BJ (cell line): ENCODE results near the gene ARL4D. TPM values are rescaled to one million over a fixed set of nuclear protein-coding genes. Genes with fewer than 3 reads are reported as not detected.

ENCODE experiments used
- CTCF ChIA-PET: fragments of 350-600 bp; formaldehyde crosslinking; extraction: SDS; loops from one replicate; lab custom pipeline; 2021; ENCODE audit warnings: antibody characterized with exemption, inconsistent platforms; lab: Yijun Ruan, JAX
- POLR2A ChIA-PET: fragments of 300-600 bp; sonication (Branson Sonifier 250); formaldehyde crosslinking; extraction: SDS; loops from one replicate; lab custom pipeline; 2021; ENCODE audit warnings: antibody characterized with exemption; lab: Charles Lee
- DNase-seq: peaks from one replicate; pipeline ENCODE4 v3.0.0-alpha.2; 2011; ENCODE audit warnings: low read depth
- H3K27me3 ChIP-seq: 2 replicates; pipeline ENCODE4 v1.6.0; 2011; ENCODE audit warnings: low read length; ENCODE audit not compliant: control insufficient read depth, insufficient read depth
- H3K36me3 ChIP-seq: 2 replicates; pipeline ENCODE4 v1.5.1; 2011; ENCODE audit warnings: low read length; ENCODE audit not compliant: control insufficient read depth, insufficient read depth
- H3K4me3 ChIP-seq: 2 replicates; pipeline ENCODE4 v1.5.1; 2011; ENCODE audit warnings: low read depth, mild to moderate bottlenecking, control low read depth, low read length
- CTCF ChIP-seq: IDR thresholded peaks from 2 replicates; pipeline ENCODE4 v1.5.1; 2011; ENCODE audit warnings: low read depth, mild to moderate bottlenecking, control low read depth, inconsistent platforms, low read length, moderate library complexity; ENCODE audit not compliant: insufficient read depth
- polyA plus RNA-seq: library from polyadenylated mRNA; depleted of rRNA; stranded (reverse); fragments of >200 nt; gene quantifications from 2 replicates; pipeline ENCODE4 v1.2.3, GENCODE V29; 2011

The ARL4D gene
- polyA plus RNA-seq, 1 experiment, result 33.8 TPM

DNA sequence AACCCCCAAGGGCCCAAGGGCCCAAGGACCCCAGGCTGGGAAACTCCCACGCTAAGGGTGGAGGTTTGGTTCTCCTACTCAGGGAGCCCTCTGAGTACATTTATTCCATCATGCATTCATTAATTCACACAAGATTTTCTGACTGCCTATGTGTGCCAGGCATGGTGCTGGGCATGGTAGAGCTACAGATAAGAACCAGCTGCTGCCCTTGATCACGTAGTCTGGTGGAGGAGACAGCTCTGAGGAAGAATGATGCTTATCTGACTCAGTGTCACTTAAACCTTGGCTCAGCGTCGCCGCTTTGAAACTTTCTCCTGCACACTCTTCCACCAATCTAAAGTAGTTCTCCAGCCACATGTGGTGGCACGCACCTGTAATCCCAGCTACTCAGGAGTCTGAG lies 3.6 kb upstream of the ARL4D start:
- POLR2A ChIA-PET, result no interaction called here
- no peak for DNase-seq

GRCh38 chr17:43396491-43397060 lies 2.2 kb upstream of the ARL4D start:
- H3K4me3 ChIP-seq, result no peak overlapping the region
- DNase-seq, result no peak
- POLR2A ChIA-PET, result no interaction called here
- H3K36me3 ChIP-seq, result peaks cover 5% of the 10 kb centered on the region
- CTCF ChIA-PET, result interaction anchor here (4.5 to 12.4 kb wide), 2 partner anchors 22 to 86 kb away, joined by 27 to 395 read pairs; partner anchors contain the start of gene DHX8
- no peak for TF ChIP-seq CTCF
- H3K27me3 ChIP-seq, result no peaks in the 10 kb centered on the region

More for the DNA sequence above, 3.6 kb upstream of the ARL4D start:
- Histone ChIP-seq H3K4me3 (no peak overlapping the region), H3K36me3 (peaks cover 4% of the 10 kb centered on the region), H3K27me3 (no peaks in the 10 kb centered on the region)
- CTCF ChIA-PET, result interaction anchor here (0.9 to 12.4 kb wide), 7 partner anchors 16 to 88 kb away, joined by 3 to 395 read pairs (median 7); partner anchors contain the start of gene DHX8
- TF ChIP-seq CTCF, result no peak

GRCh38 chr17:43399839-43400328 lies 1.1 kb downstream of the ARL4D start:
- DNase-seq, result no peak
- H3K36me3 ChIP-seq, result peaks cover 8% of the 10 kb centered on the region
- H3K27me3 ChIP-seq, result no peaks in the 10 kb centered on the region
- ChIA-PET CTCF (interaction anchor here (1.8 to 12.4 kb wide), 2 partner anchors 12 to 83 kb away, joined by 8 to 395 read pairs; partner anchors contain the start of gene DHX8), POLR2A (interaction anchor here (1.6 to 1.8 kb wide), 2 partner anchors 12 to 31 kb away, joined by 10 to 29 read pairs; no protein-coding TSS in a partner anchor)
- TF ChIP-seq CTCF, result no peak
- H3K4me3 ChIP-seq, result peak overlapping the region; percentile 92

- peaks cover 8% of the 10 kb centered on the region for H3K36me3 ChIP-seq
- peak overlapping the region; percentile 92 for H3K4me3 ChIP-seq
- TF ChIP-seq CTCF, result no peak
- no peak for DNase-seq
- POLR2A ChIA-PET, result interaction anchor here (0.6 to 1.0 kb wide), 3 partner anchors 18 to 68 kb away, joined by 3 read pairs; no protein-coding TSS in a partner anchor
- no peaks in the 10 kb centered on the region for H3K27me3 ChIP-seq
- CTCF ChIA-PET, result interaction anchor here (1.0 to 12.4 kb wide), 2 partner anchors 77 to 82 kb away, joined by 3 to 395 read pairs; partner anchors contain the start of gene DHX8
Measured at GRCh38 chr17:43400943-43401717, 2.3 kb downstream of the ARL4D start.

DNA sequence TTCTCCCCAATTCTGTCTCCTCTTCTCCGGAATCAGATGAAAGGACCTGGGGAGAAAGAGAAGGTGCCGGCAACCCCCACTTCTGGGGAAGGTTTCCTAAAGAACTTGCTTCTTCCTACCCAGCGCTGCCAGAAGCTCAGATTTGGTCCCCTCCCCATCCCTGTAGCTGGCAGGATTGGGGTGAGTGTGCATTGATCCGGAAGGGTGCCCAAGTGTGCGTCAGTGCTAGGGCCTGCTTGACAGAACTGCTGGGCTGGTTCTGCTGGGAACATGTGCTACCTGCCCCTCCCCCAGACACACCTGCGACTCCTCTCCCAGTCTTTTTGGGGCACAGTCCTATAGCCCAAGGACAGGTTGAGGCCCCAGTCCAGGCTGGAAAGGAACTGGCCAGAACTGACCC lies 3.3 kb downstream of the ARL4D start:
- ChIA-PET POLR2A (interaction anchor here (1.0 kb wide), 1 partner anchor 17 kb away, joined by 3 read pairs; no protein-coding TSS in a partner anchor), CTCF (interaction anchor here (1.2 to 12.4 kb wide), 3 partner anchors 19 to 82 kb away, joined by 4 to 395 read pairs (median 18); partner anchors contain the start of gene DHX8)
- no peak for TF ChIP-seq CTCF
- no peak for DNase-seq
- H3K36me3 ChIP-seq, result peaks cover 8% of the 10 kb centered on the region
- H3K4me3 ChIP-seq, result no peak overlapping the region
- no peaks in the 10 kb centered on the region for H3K27me3 ChIP-seq
